OCI-LY7 (cell line): Measurements from ENCODE around the gene TRIM5.

Source experiments
- EZH2phosphoT487 ChIP-seq: fragments of 200-600 bp; sonication (generic); IDR thresholded peaks from 2 replicates; pipeline ENCODE4 v1.6.1; 2018; ENCODE audit warnings: low read depth, borderline replicate concordance, mild to moderate bottlenecking, mixed run types, antibody characterized with exemption, low read length, moderate library complexity, mixed read lengths
- TF ChIP-seq, protein P1 (sequence below): fragments of 200-600 bp; sonication (generic); conservative IDR thresholded peaks from 2 replicates; pipeline ENCODE4 v1.5.1; 2014; ENCODE audit warnings: mild to moderate bottlenecking, antibody characterized with exemption, low read length, moderate library complexity, mixed read lengths

- no peak for TF ChIP-seq EZH2phosphoT487
- TF ChIP-seq, protein P1, sequence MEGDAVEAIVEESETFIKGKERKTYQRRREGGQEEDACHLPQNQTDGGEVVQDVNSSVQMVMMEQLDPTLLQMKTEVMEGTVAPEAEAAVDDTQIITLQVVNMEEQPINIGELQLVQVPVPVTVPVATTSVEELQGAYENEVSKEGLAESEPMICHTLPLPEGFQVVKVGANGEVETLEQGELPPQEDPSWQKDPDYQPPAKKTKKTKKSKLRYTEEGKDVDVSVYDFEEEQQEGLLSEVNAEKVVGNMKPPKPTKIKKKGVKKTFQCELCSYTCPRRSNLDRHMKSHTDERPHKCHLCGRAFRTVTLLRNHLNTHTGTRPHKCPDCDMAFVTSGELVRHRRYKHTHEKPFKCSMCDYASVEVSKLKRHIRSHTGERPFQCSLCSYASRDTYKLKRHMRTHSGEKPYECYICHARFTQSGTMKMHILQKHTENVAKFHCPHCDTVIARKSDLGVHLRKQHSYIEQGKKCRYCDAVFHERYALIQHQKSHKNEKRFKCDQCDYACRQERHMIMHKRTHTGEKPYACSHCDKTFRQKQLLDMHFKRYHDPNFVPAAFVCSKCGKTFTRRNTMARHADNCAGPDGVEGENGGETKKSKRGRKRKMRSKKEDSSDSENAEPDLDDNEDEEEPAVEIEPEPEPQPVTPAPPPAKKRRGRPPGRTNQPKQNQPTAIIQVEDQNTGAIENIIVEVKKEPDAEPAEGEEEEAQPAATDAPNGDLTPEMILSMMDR, result no peak
These were observed 16.2 kb upstream of the TRIM5 start for GRCh38 chr11:5701055-5701577.
